Liver (tissue), 9 donors: ENCODE data around the gene PARVB. TPM values are rescaled to one million over a fixed set of nuclear protein-coding genes. Genes with fewer than 3 reads are reported as not detected.

Source experiments
- DNase-seq: peaks from one replicate; pipeline ENCODE4 v3.0.0-alpha.2; 2017; ENCODE audit warnings: low spot score
- H3K27ac ChIP-seq, 2 donors: one replicate each; pipeline ENCODE4 v1.7.0; 2013; ENCODE audit warnings: inconsistent platforms in 2 of 2, low read length in 2 of 2, control low read depth in 1 of 2, low read depth in 1 of 2, mild to moderate bottlenecking in 1 of 2
- H3K27me3 ChIP-seq, 4 donors: one replicate each; pipeline versions ENCODE4 v1.6.1 to v1.7.0; 2013; ENCODE audit warnings: low read length in 3 of 4, inconsistent platforms in 1 of 4, mild to moderate bottlenecking in 1 of 4, moderate library complexity in 1 of 4; ENCODE audit not compliant: control insufficient read depth in 4 of 4, insufficient read depth in 4 of 4
- H3K36me3 ChIP-seq, 4 donors: one replicate each; pipeline versions ENCODE4 v1.6.1 to v1.7.0; 2013; ENCODE audit warnings: low read length in 3 of 4, mild to moderate bottlenecking in 3 of 4, low read depth in 1 of 4, moderate library complexity in 1 of 4; ENCODE audit not compliant: control insufficient read depth in 4 of 4, insufficient read depth in 3 of 4
- H3K4me1 ChIP-seq, 4 donors: one replicate each; pipeline versions ENCODE4 v1.6.1 to v1.7.0; 2013; ENCODE audit warnings: low read length in 3 of 4, mild to moderate bottlenecking in 3 of 4, moderate library complexity in 1 of 4; ENCODE audit not compliant: control insufficient read depth in 4 of 4, insufficient read depth in 4 of 4
- H3K4me3 ChIP-seq, 3 donors: one replicate each; pipeline versions ENCODE4 v1.6.1 to v1.7.0; 2013; ENCODE audit warnings: low read length in 3 of 3, control low read depth in 1 of 3, low read depth in 1 of 3, mild to moderate bottlenecking in 1 of 3
- H3K9ac ChIP-seq, 2 donors: one replicate each; pipeline ENCODE4 v1.7.0; 2013; ENCODE audit warnings: low read length in 2 of 2, mild to moderate bottlenecking in 2 of 2, moderate library complexity in 2 of 2, control low read depth in 1 of 2, low read depth in 1 of 2
- H3K9me3 ChIP-seq, 4 donors: one replicate each; pipeline versions ENCODE4 v1.6.1 to v1.7.0; 2013; ENCODE audit warnings: low read length in 3 of 4; ENCODE audit not compliant: control insufficient read depth in 4 of 4
- CTCF ChIP-seq: fragments of 150-350 bp; IDR thresholded peaks from 2 replicates; pipeline ENCODE4 v1.5.1; 2017; ENCODE audit warnings: improper control_type of control experiment, low read depth, low read length; ENCODE audit not compliant: missing input control
- EGR1 ChIP-seq, 2 donors: IDR thresholded peaks; 2 replicates each; pipeline ENCODE4 v1.6.1; 2016 to 2018; ENCODE audit warnings: antibody characterized with exemption in 2 of 2, low read depth in 2 of 2
- FOXA2 ChIP-seq: IDR thresholded peaks from 2 replicates; pipeline ENCODE4 v1.6.1; 2016; ENCODE audit warnings: antibody characterized with exemption
- GABPA ChIP-seq, 2 donors: IDR thresholded peaks in 1 of 2; conservative IDR thresholded peaks in 1 of 2; 2 replicates each; pipeline ENCODE4 v1.6.1; 2016; ENCODE audit warnings: antibody characterized with exemption in 2 of 2, mild to moderate bottlenecking in 1 of 2, moderate library complexity in 1 of 2
- HNF4A ChIP-seq, 2 donors: conservative IDR thresholded peaks; 2 replicates each; pipeline ENCODE4 v1.6.1; 2016; ENCODE audit warnings: antibody characterized with exemption in 2 of 2, mild to moderate bottlenecking in 2 of 2
- HNF4G ChIP-seq: IDR thresholded peaks from 2 replicates; pipeline ENCODE4 v1.6.1; 2016; ENCODE audit warnings: antibody characterized with exemption
- JUND ChIP-seq, 2 donors: IDR thresholded peaks; 2 replicates each; pipeline ENCODE4 v1.6.1; 2016; ENCODE audit warnings: antibody characterized with exemption in 2 of 2
- NR2F2 ChIP-seq: IDR thresholded peaks from 2 replicates; pipeline ENCODE4 v1.6.1; 2016; ENCODE audit warnings: antibody characterized with exemption
- RAD21 ChIP-seq, 2 donors: IDR thresholded peaks; 2 replicates each; pipeline ENCODE4 v1.6.1; 2016; ENCODE audit warnings: antibody characterized with exemption in 2 of 2, mild to moderate bottlenecking in 2 of 2
- REST ChIP-seq: IDR thresholded peaks from 2 replicates; pipeline ENCODE4 v1.6.1; 2016; ENCODE audit warnings: antibody characterized with exemption, mild to moderate bottlenecking
- RXRA ChIP-seq, 2 donors: IDR thresholded peaks; 2 replicates each; pipeline ENCODE4 v1.6.1; 2017 to 2018; ENCODE audit warnings: antibody characterized with exemption in 2 of 2, mild to moderate bottlenecking in 1 of 2
- SP1 ChIP-seq: IDR thresholded peaks from 2 replicates; pipeline ENCODE4 v1.6.1; 2018; ENCODE audit warnings: antibody characterized with exemption, mild to moderate bottlenecking
- TAF1 ChIP-seq: conservative IDR thresholded peaks from 2 replicates; pipeline ENCODE4 v1.6.1; 2016; ENCODE audit warnings: antibody characterized with exemption, mild to moderate bottlenecking
- YY1 ChIP-seq: IDR thresholded peaks from 2 replicates; pipeline ENCODE4 v1.6.1; 2016; ENCODE audit warnings: antibody characterized with exemption, mild to moderate bottlenecking
- ZBTB33 ChIP-seq: IDR thresholded peaks from 2 replicates; pipeline ENCODE4 v1.6.1; 2016; ENCODE audit warnings: antibody characterized with exemption
- WGBS: extraction: QIAGEN DNeasy Blood & Tissue Kit; methylation state at CpG from one replicate; pipeline ENCODE4 v1.1.7; 2013; 5-methylcytosine and 5-hydroxymethylcytosine counted together
- polyA plus RNA-seq, 2 donors: library from polyadenylated mRNA; stranded (reverse) in 1 of 2; unstranded in 1 of 2; fragments of 200-250 nt in 1 of 2; fragments of >200 nt in 1 of 2; fragmentation: Nextera tagmentation in 1 of 2; extraction: Ambion mirVana in 1 of 2; gene quantifications; one replicate each; pipeline versions ENCODE4 v1.2.1 to v1.2.3, GENCODE V29; 2013 to 2015
- total RNA-seq, 2 donors: library from RNA; depleted of rRNA; stranded (reverse); fragments of >200 nt; gene quantifications; one replicate each; pipeline ENCODE4 v1.2.3, GENCODE V29; 2014
- donor health status: healthy.
- donor health status: healthy.
- donor health status: healthy.
- donor health status: healthy.
- donor health status: healthy.

PARVB gene
- total and polyA plus RNA-seq, 4 donors: 3.2 to 55.5 (median 17.7) TPM

GRCh38 chr22:44026630-44027511, 2.8 kb downstream of the PARVB start (continued):
- TF ChIP-seq CTCF (no peak), HNF4G (no peak), SP1 (peak; percentile 20)

GRCh38 chr22:44028091-44028490, 4.0 kb downstream of the PARVB start:
- WGBS: 82% methylated on average over 7 of the region's 7 CpGs
- TF ChIP-seq GABPA (IDR thresholded peaks at IDR 0.05 in 1 of 2, conservative IDR thresholded peaks at IDR 0.05 in 1 of 2) (no peak), CTCF (no peak), EGR1 (IDR thresholded peaks at IDR 0.05; ENCODE audit: low read depth in 2 of 2) (no peak), RAD21 (IDR thresholded peaks at IDR 0.05) (no peak), ZBTB33 (no peak), NR2F2 (no peak), RXRA (IDR thresholded peaks at IDR 0.05) (no peak), SP1 (no peak), REST (no peak), HNF4A (conservative IDR thresholded peaks at IDR 0.05) (no peak), YY1 (no peak), TAF1 (no peak), JUND (IDR thresholded peaks at IDR 0.05) (no peak), FOXA2 (no peak)
- no peaks in the 10 kb centered on the region for H3K9me3 ChIP-seq
- no peak for DNase-seq
- H3K4me3 ChIP-seq: no peak overlapping the region
- no peaks in the 10 kb centered on the region for H3K27me3 ChIP-seq
- H3K36me3 ChIP-seq: no peaks in the 10 kb centered on the region
- H3K9ac ChIP-seq: no peak overlapping the region
- peaks cover 7 to 17% (median 11%) of the 10 kb centered on the region in 4 donors for H3K4me1 ChIP-seq
- no peak overlapping the region for H3K27ac ChIP-seq
